ENCODE measurements around the gene CPPED1. TPM values are rescaled to one million over a fixed set of nuclear protein-coding genes. Genes with fewer than 3 reads are reported as not detected.

The CPPED1 gene
- total and polyA plus RNA-seq, 4 donors: 10.4 to 29.1 (median 23.0) TPM

DNA sequence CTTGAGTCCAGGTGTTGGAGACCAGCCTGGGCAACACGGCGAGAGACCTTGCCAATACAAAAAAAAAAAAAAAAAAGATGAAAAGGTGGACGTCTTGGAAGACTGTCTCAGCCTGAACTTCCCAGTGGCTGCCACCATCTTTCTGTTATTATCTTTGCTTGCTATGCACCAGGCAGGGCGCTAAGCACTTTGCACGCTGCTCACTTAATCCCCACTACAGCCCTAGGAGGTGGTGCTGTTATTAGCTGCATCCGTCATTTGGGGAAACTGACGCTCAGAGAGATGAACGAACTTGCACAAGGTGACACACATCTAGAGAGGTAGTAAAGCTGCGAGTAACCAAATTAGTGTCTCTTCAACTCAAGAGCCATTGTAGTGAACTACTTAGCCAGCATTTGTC is 708 bp upstream of the CPPED1 start:
- H3K4me1 ChIP-seq (ENCODE audit: control insufficient read depth in 4 of 4, insufficient read depth in 4 of 4, low read length in 3 of 4): peaks cover 2 to 32% (median 20%) of the 10 kb centered on the region in 4 donors
- H3K9me3 ChIP-seq (ENCODE audit: control insufficient read depth in 4 of 4, low read length in 3 of 4): no peaks in the 10 kb centered on the region
- H3K36me3 ChIP-seq (ENCODE audit: control insufficient read depth in 4 of 4, insufficient read depth in 3 of 4, low read depth in 1 of 4, low read length in 3 of 4): no peaks in the 10 kb centered on the region
- H3K9ac ChIP-seq (ENCODE audit: low read depth in 1 of 2, low read length in 2 of 2): no peak overlapping the region
- no peak for DNase-seq (ENCODE audit: low spot score)
- 87% methylated on average over 9 of the region's 9 CpGs for WGBS
- no peak overlapping the region for H3K27ac ChIP-seq (ENCODE audit: low read depth in 1 of 2, low read length in 2 of 2)
- no peak for TF ChIP-seq ZBTB33 (IDR thresholded peaks at IDR 0.05)
- TF ChIP-seq HNF4A (conservative IDR thresholded peaks at IDR 0.05): no peak
- TF ChIP-seq GABPA (IDR thresholded peaks at IDR 0.05 in 1 of 2, conservative IDR thresholded peaks at IDR 0.05 in 1 of 2): no peak
- TF ChIP-seq JUND (IDR thresholded peaks at IDR 0.05): no peak
- TF ChIP-seq RAD21 (IDR thresholded peaks at IDR 0.05): no peak
- TF ChIP-seq ATF3 (IDR thresholded peaks at IDR 0.05): no peak
- no peak for TF ChIP-seq FOXA1 (IDR thresholded peaks at IDR 0.05)
- TF ChIP-seq TAF1 (conservative IDR thresholded peaks at IDR 0.05): no peak
- TF ChIP-seq SP1 (IDR thresholded peaks at IDR 0.05): no peak
- TF ChIP-seq YY1 (IDR thresholded peaks at IDR 0.05): no peak
- TF ChIP-seq FOXA2 (IDR thresholded peaks at IDR 0.05): no peak
- TF ChIP-seq, protein P1, sequence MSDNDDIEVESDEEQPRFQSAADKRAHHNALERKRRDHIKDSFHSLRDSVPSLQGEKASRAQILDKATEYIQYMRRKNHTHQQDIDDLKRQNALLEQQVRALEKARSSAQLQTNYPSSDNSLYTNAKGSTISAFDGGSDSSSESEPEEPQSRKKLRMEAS (IDR thresholded peaks at IDR 0.05): no peak
- no peak for TF ChIP-seq REST (IDR thresholded peaks at IDR 0.05)
- TF ChIP-seq EGR1 (IDR thresholded peaks at IDR 0.05; ENCODE audit: low read depth in 2 of 2): no peak
- no peak for TF ChIP-seq HNF4G (IDR thresholded peaks at IDR 0.05)
- TF ChIP-seq CTCF (IDR thresholded peaks at IDR 0.05; ENCODE audit: low read depth, low read length, missing input control): no peak
- no peak for TF ChIP-seq NR2F2 (IDR thresholded peaks at IDR 0.05)
- no peak for TF ChIP-seq RXRA (IDR thresholded peaks at IDR 0.05)
- H3K27me3 ChIP-seq (ENCODE audit: control insufficient read depth in 4 of 4, insufficient read depth in 4 of 4, low read length in 3 of 4): no peaks in the 10 kb centered on the region
- H3K4me3 ChIP-seq (ENCODE audit: low read depth in 1 of 3, low read length in 3 of 3): peak overlapping the region in 1 of 3 donors; percentile 51
